GM18498 (cell line): ENCODE data around the gene MGA.
"Not testable (repeated sequence)": the region's sequence is repeated elsewhere in the genome, so short reads cannot be mapped to it uniquely, and the experiment has no call there.

Experiments
- ATAC-seq: cut with Tn5 transposase; IDR thresholded peaks from one replicate; pipeline ENCODE4 v1.9.1; 2021; ENCODE audit warnings: mild to moderate bottlenecking, moderate library complexity; ENCODE audit not compliant: unreplicated experiment

Gene MGA

DNA sequence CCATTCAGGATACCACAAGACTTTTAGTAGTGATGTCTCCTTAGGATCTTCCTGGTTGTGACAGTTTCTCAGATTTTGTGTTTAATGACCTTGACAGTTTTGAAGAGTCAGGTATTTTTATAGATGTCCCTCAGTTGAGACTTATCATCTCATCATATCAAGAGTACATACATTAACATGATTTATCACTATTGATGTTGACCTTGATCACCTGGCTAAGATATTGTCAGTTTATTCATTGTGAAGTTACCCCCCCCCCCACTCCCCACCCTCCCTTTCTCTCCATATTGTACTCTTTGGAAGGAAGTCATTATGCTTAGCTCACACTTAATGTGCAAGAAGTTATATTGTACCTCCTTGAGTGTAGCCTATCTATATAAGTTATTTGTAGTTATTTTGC is 42.9 kb downstream of the MGA start:
- ATAC-seq, result no peak

DNA sequence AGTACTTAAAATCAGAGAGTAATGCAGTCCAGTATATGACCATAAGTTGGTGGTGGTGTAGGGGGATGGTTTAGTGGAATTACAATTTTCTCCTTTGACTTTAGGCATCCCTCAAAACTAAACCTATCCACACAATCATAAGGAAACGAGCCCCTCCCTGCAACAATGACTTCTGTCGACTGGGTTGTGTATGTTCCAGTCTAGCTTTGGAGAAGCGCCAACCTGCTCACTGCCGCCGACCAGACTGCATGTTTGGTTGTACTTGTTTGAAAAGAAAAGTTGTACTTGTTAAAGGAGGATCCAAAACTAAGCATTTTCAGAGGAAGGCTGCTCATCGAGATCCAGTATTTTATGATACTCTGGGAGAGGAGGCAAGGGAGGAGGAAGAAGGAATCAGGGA is 52.8 kb downstream of the MGA start:
- ATAC-seq, result no peak

DNA sequence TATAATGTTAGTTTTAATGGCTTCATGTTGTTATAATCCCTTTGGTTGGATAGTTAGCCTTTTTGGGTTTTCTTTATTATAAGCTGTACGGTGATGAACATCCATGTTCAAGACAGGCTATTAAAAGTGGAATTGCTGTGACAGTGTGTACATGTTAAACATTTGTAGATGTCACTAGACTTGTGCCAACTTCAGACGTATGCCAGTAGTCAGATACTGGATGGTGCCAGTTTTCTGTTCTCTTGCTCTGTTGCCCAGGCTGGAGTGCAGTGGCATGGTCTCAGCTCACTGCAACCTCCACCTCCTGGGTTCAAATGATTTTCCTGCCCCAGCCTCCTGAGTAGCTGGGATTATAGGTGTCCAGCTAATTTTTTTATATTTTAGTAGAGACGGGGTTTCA is 54.1 kb downstream of the MGA start:
- no peak for ATAC-seq

- no peak for ATAC-seq
Observed at GRCh38 chr15:41716864-41717263, 56.7 kb downstream of the MGA start.

DNA sequence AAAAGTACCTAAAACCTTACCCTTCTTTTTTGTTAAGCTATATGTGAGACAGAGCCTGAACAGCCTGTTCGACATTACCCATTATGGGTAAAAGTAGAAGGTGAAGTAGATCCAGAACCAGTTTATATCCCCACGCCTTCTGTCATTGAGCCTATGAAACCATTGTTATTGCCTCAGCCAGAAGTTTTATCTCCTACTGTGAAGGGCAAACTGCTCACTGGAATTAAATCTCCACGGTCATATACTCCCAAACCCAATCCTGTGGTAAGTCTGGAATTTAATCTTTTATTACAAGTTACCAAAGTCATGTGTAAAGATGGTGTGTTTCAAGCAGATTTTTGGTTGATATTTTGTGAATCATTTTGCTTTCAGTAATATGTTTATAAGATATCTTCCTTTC is 66.9 kb downstream of the MGA start:
- no peak for ATAC-seq

DNA sequence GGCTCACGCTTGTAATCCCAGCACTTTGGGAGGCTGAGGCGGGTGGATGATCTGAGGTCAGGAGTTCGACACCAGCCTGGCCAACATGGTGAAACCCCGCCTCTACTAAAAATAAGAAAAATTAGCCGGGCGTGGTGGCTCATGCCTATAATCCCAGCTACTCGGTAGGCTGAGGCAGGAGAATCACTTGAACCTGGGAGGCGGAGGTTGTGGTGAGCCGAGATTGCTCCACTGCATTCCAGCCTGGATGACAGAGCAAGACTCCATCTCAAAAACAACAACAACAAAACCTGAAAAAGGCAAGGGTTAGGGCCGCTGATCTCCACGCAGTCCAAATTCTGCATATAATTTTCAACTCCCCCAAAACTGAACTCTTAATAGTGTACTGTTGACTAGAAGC is 67.9 kb downstream of the MGA start:
- not testable (repeated sequence) for ATAC-seq

DNA sequence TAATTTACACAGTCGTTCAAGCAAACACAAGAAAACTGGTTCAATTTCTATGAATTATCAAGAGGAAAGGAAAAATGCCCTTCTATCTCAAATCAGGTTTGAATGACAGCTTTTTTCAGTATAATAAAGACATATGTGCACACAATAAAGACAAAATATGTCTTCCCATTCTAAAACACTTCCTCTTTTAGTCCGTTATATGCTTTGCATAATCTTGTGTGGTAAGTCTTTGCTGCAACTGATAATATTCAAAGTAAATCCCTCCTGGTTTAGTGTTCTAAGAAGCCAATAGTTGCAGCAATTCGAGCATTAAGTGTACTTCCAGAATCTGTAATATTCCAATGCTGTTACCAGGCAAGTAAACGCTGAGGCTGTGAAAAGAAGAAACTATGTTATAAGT is 70.3 kb downstream of the MGA start:
- no peak for ATAC-seq

- no peak for ATAC-seq
Observed at GRCh38 chr15:41732483-41732882, 72.3 kb downstream of the MGA start.

- no peak for ATAC-seq
Observed at GRCh38 chr15:41734079-41734478, 73.9 kb downstream of the MGA start.

GRCh38 chr15:41735046-41735445 is 74.8 kb downstream of the MGA start:
- ATAC-seq, result no peak

GRCh38 chr15:41735492-41735891 is 75.3 kb downstream of the MGA start:
- not testable (repeated sequence) for ATAC-seq

GRCh38 chr15:41746802-41747201 is 86.6 kb downstream of the MGA start:
- ATAC-seq, result no peak

DNA sequence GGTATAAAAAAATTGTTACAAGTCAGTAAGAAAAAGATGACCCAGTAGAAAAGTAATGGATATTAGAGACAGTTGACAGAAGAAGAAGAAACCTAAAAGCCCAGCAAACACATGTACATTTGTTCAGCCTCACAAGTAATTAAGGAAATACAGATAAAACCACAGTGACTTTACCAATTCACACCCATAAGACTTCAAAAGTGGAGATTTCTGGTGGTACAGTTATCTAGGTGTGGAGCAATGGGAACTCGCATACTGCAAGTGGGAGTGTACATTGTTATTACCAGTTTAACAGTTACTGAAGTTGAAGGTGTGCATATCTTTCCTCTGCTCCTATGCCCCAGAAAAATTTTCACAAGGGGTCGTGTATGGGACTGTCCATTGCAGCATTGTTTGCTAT is 96.0 kb downstream of the MGA start:
- no peak for ATAC-seq

DNA sequence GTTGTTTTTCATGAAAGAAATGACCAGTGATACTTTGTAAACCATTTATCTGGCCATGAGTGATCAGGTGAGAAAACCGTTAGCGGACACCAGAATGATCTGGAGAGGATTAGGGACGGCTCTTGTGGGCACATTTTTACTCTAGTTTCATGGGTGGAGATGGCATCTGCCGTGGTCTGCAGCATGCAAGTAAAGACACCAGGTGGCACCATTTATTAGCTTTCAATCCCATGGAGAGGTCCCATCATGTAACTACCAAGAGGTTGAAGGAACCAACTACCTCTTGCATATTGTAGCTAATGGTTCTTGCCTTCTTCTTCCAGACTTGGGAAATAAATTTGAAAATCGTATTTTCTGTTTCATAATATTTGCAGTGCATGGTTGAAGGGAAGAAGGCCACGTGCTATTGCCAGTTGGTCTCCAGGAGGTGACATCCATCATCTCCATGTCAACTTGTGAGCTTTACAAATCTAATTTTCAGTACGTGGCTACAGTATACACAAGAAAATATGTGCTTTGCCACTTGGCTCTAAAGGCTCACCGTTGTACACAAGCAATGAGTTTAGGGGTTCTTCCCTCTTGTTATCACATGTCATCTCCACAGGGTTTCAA is 112.6 kb downstream of the MGA start:
- no peak for ATAC-seq

DNA sequence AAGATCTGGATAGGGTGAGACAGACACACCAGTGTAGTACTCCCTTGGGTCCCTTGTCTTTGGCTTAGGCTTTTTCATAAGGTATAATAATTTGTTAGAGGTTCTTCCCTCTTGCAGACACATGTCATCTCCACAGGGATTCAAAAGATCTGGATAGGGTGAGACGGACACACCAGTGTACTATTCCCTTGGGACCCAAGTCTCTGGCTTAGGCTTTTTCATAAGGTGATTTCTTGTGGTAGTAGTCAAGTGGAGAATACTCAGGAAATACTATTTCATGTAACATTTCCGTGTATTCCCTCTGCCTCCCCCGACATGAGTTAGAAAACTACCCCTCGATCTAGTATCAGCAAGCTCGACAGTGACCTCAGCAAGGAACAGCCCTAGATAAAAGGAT is 113.1 kb downstream of the MGA start:
- ATAC-seq, result no peak

DNA sequence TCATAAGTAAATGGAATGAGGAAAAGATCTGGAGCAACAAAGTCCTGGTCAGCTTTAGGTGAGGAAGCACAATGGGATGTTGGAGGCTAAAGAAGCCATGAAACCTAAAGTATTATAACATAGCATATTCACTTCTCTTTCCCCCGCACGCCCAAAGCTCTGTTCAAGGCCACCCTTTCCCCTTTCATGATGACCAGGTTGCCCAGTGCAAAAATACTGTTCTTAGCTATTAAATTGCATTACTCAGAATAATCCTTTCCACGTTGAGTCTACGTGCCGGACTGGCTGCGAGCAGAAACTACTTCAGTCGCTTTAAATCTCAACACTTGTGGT is 113.5 kb downstream of the MGA start:
- ATAC-seq, result peak; percentile 0

- ATAC-seq, result peak; percentile 89
Observed at GRCh38 chr15:41774062-41774881, 114.1 kb downstream of the MGA start, which contains the start of gene MAPKBP1. MAPKBP1 (plus strand) TSS chr15:41774484; CDS start chr15:41775276, 792 bp downstream.

- ATAC-seq, result no peak
Observed at GRCh38 chr15:41774882-41775417, 114.7 kb downstream of the MGA start.

DNA sequence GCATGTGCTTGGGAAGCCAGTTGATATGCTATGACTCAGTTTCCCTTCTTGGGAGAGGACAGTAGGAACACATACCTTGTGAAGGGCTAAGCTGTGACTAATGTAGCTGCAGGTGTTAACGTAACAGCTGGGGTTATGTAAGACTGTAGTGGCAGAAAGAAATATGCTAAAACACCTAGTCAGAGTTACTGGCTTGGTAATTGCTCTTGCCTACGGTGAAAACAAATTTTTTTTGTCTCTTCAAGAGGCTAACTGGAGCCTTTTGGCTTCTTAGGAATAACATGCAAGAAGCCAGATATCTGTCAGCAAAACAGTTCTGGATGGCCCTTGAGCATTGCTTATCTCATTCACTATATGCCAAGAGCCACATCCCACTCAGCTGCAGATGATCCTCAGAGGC is 115.4 kb downstream of the MGA start:
- no peak for ATAC-seq

GRCh38 chr15:41777421-41777973 is 117.3 kb downstream of the MGA start:
- no peak for ATAC-seq

DNA sequence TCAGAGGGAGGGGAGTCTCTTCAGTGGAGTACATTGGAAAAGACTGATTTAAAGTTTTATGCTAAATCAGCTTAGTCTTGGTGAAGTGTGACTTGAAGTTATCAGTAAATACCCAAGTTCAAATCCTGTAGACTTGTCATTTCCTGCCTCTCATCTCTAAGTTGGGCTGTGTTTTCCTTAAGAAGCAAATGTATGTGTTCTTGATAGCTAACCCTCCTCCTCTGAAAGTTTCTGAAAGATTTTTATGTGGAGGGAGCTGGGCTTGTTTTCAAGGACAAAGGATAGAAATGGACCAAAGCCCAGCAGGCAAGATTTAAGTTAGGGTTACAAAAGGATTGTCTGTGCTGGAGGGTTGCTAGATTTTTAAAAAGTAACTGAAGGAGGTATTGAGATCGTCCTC is 118.3 kb downstream of the MGA start:
- ATAC-seq, result no peak

DNA sequence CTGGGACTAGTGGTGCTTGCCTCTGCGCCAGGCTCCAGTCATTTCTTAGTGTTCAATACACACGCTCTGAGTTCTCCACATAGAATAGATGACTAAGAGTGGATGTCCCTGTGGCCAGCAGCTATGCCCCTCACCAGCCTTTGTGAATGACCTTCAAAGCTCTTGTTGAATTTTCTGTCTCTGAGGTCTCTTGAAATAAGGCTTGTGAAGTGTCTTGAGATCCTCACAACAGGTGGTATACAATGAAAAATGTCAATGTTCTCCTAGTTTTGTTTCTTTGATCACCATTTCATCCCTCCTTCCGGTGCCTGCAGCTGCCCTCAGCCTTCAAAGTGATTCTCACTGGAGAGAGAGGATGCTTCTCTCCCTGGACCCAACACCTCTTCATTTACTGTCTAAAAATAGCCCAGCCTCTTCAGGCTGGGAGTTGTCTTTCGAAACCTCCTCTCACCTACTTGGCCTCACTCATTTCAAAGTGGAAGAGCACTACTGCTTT is 119.5 kb downstream of the MGA start:
- ATAC-seq, result no peak
